Breast epithelium (tissue), 3 donors: ENCODE results near the gene STAMBPL1.
A peak's percentile ranks its signal among the peaks of the same experiment; 100 is the strongest.

Experiments used
- CTCF ChIP-seq, 3 donors: fragments of 450-650 bp; IDR thresholded peaks; one replicate each; pipeline ENCODE4 v1.5.1; 2016 to 2017; ENCODE audit warnings: antibody characterized with exemption in 3 of 3, mild to moderate bottlenecking in 3 of 3, moderate library complexity in 3 of 3
- POLR2A ChIP-seq: fragments of 450-650 bp; IDR thresholded peaks from one replicate; pipeline ENCODE4 v1.6.1; 2016; ENCODE audit warnings: antibody characterized with exemption, mild to moderate bottlenecking, moderate library complexity
- POLR2AphosphoS5 ChIP-seq, 3 donors: sonication (generic); formaldehyde crosslinking; IDR thresholded peaks; one replicate each; pipeline ENCODE4 v1.6.1; 2017; ENCODE audit warnings: antibody characterized with exemption in 3 of 3

- no peak for TF ChIP-seq CTCF (IDR thresholded peaks at IDR 0.05)
- TF ChIP-seq POLR2A, result no peak
- TF ChIP-seq POLR2AphosphoS5 (IDR thresholded peaks at IDR 0.05), result peak in 1 of 3 donors; percentile 38
These were observed 28.3 kb upstream of the STAMBPL1 start, which contains the start of gene ANKRD22 for GRCh38 chr10:88851706-88852105.
